HG02610 (cell line): ENCODE measurements around the gene KRTAP4-9.
"Not testable (repeated sequence)": the region's sequence is repeated elsewhere in the genome, so short reads cannot be mapped to it uniquely, and the experiment has no call there.

Experiments used
- ATAC-seq: cut with Tn5 transposase; IDR thresholded peaks from one replicate; pipeline ENCODE4 v1.9.1; 2021; ENCODE audit warnings: mild to moderate bottlenecking, moderate library complexity; ENCODE audit not compliant: unreplicated experiment

Gene KRTAP4-9

GRCh38 chr17:41126412-41126811 lies 21.2 kb downstream of the KRTAP4-9 start:
- no peak for ATAC-seq

- no peak for ATAC-seq
Measured at GRCh38 chr17:41127371-41127770, 22.2 kb downstream of the KRTAP4-9 start.

GRCh38 chr17:41131979-41132378 lies 26.8 kb downstream of the KRTAP4-9 start:
- no peak for ATAC-seq

- ATAC-seq = no peak
Measured at GRCh38 chr17:41133880-41134735, 28.9 kb downstream of the KRTAP4-9 start.

GRCh38 chr17:41139865-41140264 lies 34.7 kb downstream of the KRTAP4-9 start:
- not testable (repeated sequence) for ATAC-seq

- ATAC-seq = no peak
Measured at GRCh38 chr17:41140360-41141131, 35.4 kb downstream of the KRTAP4-9 start, which contains the start of gene KRTAP4-6. Gene KRTAP4-6 (minus strand): TSS chr17:41140544. CDS start chr17:41140487, 57 bp downstream.

GRCh38 chr17:41141361-41141760 lies 36.2 kb downstream of the KRTAP4-9 start:
- no peak for ATAC-seq

- no peak for ATAC-seq
Measured at GRCh38 chr17:41144846-41145245, 39.7 kb downstream of the KRTAP4-9 start.

GRCh38 chr17:41145261-41145660 lies 40.1 kb downstream of the KRTAP4-9 start:
- no peak for ATAC-seq

GRCh38 chr17:41147531-41148204 lies 42.5 kb downstream of the KRTAP4-9 start:
- no peak for ATAC-seq

GRCh38 chr17:41148971-41149651 lies 43.9 kb downstream of the KRTAP4-9 start:
- not testable (repeated sequence) for ATAC-seq

- no peak for ATAC-seq
Measured at GRCh38 chr17:41149652-41149985, 44.4 kb downstream of the KRTAP4-9 start, which contains the start of gene KRTAP4-5. Gene KRTAP4-5 (minus strand): TSS chr17:41149825. CDS start chr17:41149767, 58 bp downstream.

GRCh38 chr17:41150026-41150425 lies 44.8 kb downstream of the KRTAP4-9 start:
- ATAC-seq = no peak

- no peak for ATAC-seq
Measured at GRCh38 chr17:41151525-41151924, 46.3 kb downstream of the KRTAP4-9 start.

GRCh38 chr17:41153856-41154255 lies 48.7 kb downstream of the KRTAP4-9 start:
- ATAC-seq = no peak
